GM18867 (cell line): ENCODE measurements around the gene HECTD3.

Experiments used
- ATAC-seq: cut with Tn5 transposase; IDR thresholded peaks from one replicate; pipeline ENCODE4 v1.9.1; 2021; ENCODE audit warnings: mild to moderate bottlenecking, moderate library complexity; ENCODE audit not compliant: unreplicated experiment

Gene HECTD3

DNA sequence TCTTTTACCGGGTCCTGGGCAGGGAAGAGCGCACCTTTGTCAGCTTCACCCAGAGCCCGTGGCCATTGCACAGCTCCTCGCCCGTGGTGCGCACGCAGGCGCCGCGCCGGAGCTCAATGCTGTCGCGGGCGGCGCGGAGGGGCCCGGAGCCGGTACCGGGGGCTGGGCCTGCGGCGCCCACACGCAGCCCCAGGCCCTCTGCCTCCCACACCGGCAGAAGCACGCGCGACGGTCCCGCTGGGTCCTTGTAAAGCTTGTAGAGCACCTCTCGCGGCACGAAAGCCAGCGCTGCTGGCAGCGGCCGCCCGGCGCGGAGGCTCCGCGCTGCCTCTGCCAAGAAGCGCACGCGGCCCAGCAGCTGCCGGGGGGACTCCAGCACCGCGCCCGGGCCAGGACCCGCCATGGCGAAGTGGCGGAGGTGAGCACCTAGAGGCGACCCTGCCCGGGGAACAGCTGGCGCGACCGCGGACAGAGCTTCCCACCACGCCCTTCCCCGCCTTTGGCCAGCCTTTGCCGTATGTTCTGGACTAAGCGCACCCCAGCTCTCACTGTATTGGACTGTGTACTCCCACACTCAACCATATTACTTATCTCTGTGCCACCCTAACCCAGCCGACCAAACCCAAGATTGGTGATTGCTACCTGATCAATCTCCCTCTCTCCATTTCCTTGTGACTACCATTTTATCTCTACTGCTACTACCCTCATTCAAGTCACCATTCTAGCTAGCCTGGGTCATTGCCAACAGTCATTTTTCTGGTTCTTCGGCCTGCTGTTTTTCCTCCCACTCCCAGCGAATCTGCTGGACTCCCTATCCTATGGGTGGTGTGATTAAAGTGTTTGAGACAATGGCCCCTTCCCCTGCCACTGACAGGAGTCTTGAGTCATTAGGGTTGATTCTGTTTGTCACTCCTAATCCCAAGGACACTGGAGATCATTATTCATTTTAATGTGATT is at the start of gene HECTD3:
Gene HECTD3 (minus strand): TSS at position 470 of the 957 bp plus-strand sequence. CDS start 67 bp downstream, at position 403.
- peak; percentile 75 for ATAC-seq

DNA sequence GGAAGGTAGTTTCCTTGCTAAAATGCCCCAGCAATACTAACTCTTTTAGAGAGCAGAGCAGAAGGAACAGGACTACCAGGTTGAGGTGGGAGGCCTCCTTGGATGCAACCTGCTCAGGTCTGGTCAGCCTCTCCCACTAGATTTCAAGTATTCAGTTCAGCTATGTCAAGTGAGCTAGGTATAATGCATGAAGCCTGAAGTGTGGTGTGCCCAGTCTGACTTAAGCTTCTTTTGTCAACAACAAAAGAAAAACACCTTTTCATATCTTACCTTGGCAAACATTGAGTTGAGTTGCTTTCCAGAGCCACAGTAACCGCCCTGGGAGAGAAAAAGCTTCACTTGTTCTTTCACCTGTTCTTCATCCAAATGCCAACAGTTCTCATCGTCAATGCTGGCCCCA is 48.7 kb upstream of the HECTD3 start:
- ATAC-seq: no peak

DNA sequence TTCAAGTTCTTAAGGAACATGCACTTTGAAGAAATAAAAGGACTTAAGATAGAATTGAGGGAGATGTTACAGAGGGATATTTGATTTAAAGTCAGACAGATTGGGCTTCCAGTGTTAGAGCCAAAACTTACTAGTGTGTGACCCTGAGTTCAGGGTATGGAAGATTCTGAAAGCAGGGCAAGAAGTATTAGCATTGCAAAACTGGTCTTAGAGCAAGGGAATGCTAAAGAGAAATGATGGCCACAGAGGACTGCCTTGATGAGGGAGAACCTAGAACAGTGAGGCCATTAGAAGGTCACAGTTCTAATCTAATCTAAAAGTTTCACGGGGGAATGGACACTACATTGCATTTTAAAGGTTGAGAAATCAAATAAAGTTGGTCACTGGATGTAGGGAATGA is 46.4 kb upstream of the HECTD3 start:
- ATAC-seq: no peak

DNA sequence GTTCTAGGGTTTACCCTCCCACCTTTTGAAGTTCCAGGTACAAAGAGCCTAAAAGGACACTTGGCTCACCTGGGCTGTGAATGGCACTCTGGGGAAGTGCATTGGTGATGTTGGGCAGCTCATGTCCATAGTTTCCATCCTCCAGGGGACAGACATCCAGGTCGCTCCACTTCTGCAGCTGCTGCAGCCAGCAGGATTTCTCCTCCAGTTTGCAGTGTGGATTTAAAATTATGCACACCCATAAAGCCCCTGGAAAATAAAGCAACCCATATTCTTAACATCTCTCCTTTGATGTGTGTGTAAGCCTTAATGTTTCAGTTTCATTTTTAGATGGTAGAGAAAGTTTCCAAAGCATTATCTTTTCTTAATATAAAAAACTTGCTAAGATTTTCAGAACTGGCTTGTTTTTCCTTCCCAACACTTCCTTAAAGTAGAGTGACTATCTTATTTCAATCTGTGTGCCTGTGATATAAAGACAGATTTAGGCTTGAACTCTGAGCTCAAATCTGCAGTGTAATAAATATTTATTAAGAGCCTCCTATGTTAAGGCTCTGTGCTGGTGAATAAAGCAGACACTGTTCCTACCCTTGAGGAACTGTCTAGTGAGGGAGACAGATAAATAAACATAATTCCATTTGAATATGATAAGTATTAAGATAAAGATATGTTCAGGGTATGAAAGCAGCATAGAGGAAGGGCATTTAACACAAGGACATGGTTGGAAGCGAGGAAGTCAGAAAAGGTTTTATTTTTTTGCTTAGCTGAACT is 40.1 kb upstream of the HECTD3 start:
- ATAC-seq: no peak

DNA sequence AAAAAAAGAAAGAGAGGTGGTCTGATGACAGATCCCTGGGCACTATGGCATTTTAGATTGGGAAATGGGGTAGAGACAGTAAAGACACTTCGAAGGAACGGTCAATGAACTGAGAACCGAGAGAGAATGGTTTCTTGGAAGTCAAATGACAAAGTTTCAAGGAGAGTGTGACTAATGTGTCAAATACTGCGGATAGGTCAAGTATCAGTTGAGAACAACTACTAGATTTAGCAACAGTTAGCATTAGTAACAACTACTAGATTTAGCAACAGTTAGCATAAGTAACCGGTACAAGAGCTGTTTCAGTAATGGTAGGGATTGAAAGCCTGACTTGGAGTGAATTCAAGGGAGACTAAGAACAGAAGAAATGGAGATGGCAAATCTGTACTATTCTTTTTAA is 35.9 kb upstream of the HECTD3 start:
- no peak for ATAC-seq

DNA sequence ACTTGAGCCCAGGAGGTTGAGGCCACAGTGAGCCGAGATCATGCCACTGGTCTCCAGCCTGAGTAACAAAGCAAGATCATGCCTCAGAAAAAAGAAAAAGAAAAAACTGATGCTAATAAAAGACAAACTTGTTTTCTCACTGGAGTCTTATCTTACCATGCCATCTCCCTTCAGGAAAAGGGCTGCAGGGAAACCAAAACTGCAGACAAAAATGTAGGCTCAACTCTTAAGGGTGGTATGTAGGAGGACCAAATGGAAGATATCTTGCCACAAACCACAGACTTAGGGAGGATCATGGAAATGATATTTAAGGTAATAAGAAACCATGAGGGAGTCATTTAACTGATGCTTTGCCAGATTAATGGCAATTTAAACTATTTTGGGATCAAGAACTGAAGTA is 33.8 kb upstream of the HECTD3 start:
- ATAC-seq: no peak

DNA sequence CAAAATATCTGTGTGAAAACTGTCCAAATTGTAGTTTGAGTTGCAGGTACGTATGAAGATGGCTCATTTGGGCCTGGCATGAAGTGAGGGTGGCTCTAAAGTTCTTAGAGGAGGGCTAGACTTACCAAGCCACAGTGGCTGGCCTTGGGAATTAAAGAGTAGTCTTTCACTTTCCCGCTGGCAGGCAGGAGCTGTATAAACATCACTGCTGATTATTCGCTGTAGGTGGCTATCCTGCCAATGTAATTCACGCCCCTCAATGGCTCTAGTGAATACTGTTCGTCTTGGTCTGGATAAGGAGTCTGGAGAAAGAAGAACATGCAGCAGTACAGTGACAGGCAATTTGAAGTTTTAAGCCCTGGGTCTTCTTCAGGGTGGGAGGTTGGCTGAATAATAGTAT is 32.0 kb upstream of the HECTD3 start:
- ATAC-seq: no peak

DNA sequence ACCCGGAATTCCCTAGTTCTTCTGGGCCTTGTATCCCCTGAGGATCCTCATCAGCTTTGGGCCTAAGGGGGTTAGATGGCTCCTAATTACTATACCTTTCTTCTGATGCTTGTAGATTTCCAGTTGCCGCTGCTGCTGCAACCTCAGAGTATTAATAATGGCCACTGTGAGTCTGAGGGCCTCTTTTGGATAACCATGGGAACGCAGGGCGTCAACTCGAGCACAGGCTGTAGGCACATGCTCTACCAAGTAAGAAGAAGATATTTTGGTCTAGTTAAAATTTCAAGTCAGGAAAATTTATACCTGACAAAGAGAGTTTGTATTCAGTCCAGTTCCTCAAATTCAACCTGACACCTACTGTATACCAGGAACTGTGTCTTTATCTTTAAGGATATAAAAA is 29.2 kb upstream of the HECTD3 start:
- ATAC-seq: no peak

DNA sequence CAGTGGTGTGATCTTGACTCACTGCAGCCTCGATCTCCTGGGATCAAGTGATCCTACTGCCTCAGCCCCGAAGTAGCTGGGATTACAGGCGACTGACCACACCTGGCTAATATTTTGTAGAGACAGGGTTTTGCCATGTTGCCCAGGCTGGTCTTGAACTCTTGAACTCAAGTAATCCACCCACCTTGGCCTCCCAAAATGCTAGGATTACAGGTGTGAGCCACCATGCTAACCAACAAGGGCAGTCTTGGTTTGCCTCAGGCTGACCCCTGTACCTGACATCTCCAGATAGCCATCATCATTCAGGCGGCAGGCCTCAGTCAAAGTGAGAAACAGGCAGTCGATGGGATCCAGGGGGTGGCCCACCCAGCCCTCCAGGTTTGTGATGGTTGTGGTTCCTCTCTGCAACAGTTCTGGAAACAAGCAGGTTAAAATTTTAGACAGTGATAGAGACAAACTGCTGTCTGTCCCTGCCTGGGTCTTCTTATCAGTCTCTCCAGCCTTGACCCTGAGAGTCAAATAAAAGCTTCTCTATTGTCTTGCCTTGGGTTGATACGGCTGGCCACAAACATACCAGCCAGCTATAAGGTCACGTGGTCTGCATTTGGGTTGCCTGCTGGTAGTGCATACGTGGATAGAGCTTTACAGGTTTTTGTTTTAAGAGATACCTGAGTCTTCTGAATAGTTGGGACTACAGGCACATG is 27.7 kb upstream of the HECTD3 start:
- ATAC-seq: no peak

DNA sequence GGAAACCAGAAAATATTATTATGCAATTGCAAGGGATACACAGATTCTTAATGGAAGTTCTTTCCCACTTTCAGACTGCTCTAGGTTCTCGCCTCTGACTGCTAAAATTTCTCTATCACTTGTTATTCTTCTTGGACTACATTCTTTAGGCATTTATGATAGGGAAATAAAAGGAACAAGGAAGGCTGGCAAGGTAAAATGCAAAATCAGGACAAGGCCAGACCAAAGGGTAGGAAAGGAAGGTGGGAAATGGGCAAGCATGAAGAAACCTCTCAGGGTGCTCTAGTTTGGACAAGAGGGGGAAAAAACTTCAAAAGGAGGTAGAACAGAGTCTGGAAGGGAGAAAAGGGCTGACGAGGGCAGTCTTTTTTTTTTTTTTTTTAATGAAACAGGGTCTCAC is 27.1 kb upstream of the HECTD3 start:
- no peak for ATAC-seq

DNA sequence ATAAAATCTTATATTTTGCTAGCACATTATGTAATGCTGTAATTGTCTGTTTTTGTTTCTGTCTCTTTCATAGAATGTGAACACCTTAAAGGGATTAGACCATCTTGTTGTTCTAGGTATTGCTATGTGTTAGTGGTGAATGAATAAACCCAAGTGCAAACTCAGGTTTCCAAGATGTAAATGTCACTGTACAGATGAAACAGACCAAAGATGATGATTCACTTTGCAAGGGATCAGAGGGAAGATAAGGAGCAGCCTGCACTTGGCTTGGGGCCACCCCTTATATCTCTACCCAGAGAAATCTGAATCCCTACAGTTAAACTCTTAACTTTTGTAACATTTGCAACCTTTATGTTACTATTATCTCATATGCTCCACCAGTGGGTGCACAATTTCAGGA is 26.3 kb upstream of the HECTD3 start:
- ATAC-seq: no peak

DNA sequence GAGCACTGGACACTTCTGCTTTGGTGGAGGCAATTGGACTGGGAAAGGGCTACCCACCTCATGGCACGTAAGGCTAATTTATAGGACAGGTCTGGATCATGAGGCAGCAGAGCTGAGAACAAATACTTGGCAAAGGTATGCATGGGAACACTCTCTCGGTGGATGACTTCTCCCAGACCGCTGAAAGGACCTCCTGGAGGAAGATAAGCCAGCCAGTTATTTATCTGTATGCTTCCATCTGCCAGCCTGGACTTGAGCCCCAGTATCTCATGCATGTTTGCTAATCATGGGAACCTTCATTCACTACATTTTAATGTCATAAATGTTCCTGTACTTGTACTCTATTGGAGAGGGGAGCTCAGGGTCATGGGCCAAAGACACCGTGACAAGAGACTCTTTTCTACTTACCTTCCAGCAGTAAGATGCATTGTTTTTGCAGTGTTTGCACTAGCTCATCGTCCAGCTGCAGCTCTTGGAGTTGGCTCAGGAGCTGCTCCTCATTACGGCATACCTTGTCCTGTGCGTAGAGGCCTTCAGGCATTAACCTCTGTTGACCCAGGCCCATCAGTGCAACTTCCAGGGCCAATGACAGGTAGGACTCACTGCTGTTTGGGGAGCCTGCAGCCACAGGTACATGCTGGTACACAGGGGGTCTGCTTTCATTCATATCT is 24.6 kb upstream of the HECTD3 start:
- no peak for ATAC-seq

DNA sequence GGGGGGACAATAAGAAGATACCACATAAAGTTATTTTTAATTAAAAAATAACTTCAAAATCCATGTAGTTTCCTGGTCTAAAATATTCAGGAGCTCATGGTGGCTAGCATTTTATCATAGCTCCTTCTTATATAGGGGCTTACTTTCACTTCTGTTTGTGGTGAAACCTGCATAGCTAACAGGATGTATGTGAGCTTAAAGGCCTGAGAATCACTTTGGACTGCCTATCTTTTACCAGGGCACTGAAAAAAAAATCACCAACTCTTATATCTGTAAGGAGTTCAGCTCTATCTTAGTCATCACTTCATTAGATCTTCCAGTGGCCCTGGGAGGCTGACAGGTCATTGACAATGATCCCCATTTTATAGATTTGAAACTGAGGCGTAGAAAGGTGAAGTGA is 22.2 kb upstream of the HECTD3 start:
- no peak for ATAC-seq

DNA sequence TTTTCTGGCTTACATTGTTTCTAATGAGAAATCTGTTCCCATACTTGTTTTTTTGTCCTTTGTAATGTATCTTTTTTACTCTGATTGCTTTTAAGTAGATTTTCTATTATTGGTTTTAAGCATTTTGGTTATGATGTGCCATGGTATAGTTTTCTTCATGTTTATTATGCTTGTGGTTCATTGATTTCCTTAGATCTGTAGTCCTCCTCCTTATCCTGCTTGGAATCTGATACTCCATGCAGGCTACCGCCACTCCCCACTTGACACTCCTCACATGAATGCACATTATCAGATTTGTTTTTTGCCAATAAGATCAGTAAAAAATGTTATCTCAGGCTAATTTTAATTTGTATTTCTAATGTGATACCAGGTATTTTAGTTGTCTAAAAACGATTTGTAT is 21.7 kb upstream of the HECTD3 start:
- ATAC-seq: no peak

DNA sequence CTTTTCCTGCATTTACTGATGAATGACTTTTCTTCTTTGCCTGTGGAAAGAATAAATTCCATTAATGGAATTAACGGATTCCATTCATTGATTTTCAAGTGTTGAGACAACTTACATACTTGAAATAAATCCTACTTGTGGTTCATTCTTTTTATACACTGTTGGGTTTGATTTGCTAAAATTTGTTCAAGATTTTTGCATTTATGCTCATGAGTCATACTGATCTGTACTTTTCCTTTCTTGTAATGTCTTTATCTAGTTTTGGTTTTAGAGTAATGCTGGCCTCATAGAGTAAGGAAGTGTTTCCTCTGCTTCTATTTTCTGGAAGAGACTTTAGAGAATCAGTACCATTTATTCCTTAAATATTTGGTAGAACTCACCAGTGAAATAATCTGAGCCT is 15.3 kb upstream of the HECTD3 start:
- no peak for ATAC-seq

DNA sequence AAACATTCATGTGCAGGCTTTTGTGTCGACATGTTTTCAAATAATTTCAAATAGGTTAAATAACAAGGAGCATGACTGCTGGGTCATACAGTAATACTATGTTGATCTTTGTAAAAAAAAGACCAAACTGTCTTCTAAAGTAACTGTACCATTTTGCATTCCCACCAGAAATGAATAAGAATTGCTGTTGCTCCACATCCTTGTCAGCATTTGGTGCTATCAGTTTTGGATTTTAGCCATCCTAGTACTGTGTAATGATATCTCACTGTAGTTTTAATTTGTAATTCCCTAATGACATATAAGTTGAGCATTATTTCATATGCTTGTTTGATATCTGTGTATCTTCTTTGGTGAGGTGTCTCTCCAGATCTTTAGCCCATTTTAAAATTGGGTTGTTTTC is 12.5 kb upstream of the HECTD3 start:
- no peak for ATAC-seq

DNA sequence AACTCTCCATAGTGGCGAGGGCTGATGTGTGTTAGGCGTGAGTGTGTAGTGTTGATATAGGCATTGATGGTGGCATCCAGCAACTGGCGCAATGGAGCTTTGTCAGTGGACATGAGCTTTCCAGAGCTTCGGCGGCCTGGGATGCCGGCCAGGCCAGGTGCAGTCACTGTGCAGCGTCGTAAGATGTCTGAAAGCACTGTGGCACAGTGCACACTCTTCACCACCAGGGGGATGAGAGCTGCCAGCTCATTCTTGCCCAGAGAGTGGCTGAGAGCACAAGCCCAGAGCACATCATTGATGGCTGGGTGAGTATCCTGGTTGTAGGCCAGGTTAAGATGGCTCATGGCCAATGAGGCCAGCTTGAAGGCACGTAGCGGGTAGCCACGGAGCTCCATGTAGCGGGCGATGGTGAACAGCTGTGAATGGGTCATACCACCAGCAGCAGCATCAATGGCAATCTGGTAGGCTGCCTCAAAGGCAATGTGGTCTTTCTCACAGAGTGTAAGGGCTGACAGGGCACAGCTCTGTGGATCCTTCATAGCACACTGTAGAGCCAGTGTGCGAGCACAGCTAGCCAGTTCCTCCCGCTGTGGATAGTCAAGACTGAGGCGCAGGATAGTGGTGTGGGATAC is 7.6 kb upstream of the HECTD3 start:
- ATAC-seq: peak; percentile 66

DNA sequence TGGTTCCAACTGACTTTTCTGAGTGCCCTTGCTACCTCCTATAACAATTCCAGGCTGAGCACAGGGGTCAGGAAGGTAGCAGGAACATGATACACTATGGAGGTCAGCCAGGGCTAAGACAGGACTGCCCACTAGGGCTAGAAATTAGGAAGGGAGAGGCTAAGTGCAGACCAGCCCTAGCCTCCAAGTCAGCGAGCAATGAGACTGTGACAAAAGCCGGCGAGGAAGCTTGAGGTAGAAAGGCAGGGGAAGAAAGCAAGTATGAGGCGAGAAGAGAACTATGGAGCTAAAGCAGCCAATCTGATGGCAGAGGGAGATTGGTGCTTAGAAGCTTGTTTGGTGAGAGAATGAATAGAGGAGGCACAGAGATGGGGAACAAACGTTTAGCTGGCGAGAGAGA is 5.6 kb upstream of the HECTD3 start:
- ATAC-seq: no peak

DNA sequence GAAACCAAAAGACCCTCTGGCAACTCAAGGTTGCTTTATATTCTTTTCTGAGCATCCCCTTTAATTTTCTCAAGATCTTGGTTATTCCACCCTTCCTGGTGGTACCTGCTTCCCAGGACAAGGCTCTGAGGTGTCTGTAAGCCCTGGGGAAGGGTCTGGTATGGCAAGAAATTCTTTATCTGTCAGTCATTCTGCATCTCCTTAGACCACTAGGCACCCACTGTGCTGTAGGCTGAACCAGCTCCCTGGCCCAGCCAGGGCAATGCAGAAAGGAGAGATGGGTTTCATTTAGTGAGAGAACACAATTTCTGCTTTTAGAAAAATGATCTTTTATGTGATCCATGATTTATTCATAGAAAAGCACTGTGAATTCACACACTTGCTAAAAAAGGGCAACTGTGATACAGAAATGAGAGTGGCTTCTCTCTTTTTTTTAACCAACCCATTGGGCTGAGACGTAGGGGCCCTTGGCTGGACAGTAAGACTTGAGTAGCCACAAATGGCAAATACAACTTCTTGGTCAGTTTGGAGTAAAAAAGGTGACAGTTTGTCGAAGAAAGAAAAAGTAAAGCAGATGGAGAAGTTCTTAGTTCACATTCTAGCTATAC is 5.1 kb upstream of the HECTD3 start:
- no peak for ATAC-seq

DNA sequence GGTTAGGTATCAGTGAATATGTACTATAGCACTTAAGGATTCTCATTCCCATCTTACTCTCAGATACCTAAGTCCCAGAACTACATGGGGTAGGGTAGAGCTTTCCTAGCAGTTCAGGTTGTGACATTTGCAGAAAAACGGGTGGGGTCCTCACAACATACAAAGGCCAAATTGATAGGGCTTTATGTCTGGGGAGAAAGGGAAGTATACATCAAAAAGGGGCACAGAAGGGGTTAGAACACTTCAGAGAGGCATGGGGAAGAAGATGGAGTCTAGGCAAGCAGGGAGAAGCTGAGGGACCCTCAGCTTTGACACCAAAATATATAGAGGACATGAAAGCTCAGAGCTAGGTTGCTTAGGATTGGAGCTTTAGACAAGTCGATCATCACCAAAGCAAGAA is 4.6 kb upstream of the HECTD3 start:
- ATAC-seq: no peak
